ENCODE results near the gene CDH4. TPM values are rescaled to one million over a fixed set of nuclear protein-coding genes. Genes with fewer than 3 reads are reported as not detected.

The CDH4 gene
- total RNA-seq, 1 experiment from 2014 or later, result 3.8 TPM

GRCh38 chr20:61325718-61326117 is 73.7 kb downstream of the CDH4 start:
- no peak for DNase-seq (ENCODE audit: low read depth)

GRCh38 chr20:61328911-61329558 is 77.0 kb downstream of the CDH4 start:
- DNase-seq (ENCODE audit: low read depth), result no peak

GRCh38 chr20:61330441-61330840 is 78.4 kb downstream of the CDH4 start:
- no peak for DNase-seq (ENCODE audit: low read depth)

DNA sequence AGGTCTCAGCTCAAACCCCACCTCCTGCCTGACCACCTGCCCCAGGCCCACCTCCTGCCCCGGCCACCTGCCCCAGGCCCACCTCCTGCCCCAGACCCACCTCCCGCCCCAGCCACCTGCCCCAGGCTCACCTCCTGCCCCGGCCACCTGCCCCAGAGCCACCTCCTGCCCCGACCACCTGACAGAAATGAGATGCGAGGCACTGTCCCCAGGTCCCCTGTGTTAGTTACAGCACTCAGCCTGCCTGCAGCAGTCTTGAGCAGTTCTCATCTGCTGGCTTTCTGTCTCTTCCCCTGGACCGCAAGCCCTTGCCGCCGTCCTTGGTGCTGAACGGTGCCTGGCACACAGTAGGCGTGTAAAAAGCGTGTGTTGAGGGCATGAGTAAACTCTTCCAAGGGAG is 79.5 kb downstream of the CDH4 start:
- no peak for DNase-seq (ENCODE audit: low read depth)

DNA sequence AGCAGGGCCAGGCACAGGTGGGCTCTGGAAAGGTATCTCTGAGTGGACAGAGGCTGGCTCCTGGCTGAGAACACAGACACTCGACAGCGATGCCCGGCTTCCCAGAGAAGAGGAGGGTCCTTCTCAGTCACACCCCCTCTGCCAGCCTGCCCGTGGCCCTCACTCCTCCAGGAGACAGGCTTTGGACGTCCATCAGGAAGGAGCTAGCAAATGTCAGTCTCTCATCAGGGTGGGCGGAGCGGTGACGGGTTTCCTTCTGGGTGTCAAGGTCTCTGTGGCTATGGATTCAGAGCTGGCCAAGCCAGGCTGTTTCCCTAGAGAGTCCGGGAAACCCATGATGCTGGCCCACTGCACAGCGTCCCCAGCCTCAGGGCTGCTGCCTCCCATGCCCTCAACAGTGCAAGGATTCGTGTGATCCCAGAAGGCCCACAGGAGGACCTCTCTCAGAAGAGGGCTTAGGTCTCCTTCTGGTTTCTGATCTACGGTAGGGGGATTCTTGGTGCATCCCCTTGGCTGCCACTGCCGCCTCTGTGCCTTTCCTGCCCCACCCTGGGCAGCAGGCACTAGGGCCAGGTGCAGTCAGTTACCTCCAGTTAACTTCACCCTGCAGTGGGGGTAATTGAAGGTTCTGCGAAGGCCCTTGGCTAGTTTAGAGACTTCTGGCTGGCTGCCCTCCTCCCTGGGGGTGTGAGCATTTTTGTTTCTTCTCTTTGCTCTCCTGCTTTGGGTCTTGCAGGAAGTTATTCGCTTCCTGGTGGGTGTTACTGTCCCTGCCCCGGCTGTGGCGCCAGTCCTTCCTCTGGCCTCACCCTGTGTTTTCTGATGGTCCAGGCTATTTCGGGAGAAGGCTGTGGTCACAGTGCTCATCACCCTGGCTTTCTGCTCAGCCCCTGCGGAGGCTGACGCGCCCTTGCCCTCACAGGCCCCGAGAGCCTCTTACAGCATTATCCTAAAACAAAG is 80.2 kb downstream of the CDH4 start:
- no peak for DNase-seq (ENCODE audit: low read depth)

DNA sequence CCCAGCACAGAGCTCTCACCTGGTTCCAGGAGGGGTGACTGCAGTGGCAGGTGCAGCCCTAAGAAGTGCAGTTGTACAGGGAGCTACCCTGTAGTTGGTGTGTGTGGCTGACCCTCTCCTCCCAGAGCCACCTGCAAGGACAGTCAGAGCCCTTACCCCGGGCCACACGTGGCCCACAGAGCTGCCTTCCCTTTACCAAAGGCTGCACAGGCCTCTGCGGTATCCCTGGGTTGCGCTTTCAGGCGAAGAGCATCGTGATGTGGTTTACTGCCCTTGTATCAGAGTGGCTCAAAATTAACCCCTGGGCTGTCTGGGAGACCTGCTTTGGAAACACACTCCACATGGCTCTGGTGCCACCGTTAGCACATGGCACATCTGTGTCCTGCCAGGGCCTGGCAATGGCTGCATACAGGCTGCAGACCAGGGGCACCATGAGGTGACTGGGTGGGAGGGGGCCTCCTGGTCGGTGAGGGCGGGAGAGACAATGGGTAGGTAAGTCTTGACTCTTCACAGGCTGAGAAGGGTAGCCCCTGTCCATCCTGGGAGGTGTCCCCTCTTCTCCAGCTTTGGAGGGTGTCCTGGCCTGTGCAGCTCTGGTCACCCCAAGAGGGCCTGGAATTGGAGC is 81.5 kb downstream of the CDH4 start:
- no peak for DNase-seq (ENCODE audit: low read depth)

- no peak for DNase-seq (ENCODE audit: low read depth)
These were observed 88.1 kb downstream of the CDH4 start for GRCh38 chr20:61340157-61340556.

DNA sequence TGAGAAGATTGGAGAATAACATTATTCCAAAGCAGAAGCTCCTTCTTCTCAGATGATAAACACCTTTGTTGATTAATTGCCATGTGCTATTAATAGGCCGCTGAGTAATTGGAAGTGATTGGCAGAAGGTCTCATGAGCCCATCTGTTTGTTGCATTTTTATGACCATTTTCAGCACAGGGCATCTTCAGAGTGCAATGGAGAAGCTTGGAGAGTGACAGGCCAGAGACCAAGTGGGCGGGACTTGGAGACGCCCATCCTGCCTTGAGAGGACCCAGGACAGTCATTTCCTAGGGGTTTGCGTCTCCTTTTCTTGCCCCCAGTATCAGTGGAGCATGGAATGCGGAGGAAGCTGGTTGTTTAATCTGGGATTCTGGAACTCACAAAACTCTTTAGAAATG is 89.5 kb downstream of the CDH4 start:
- no peak for DNase-seq (ENCODE audit: low read depth)

GRCh38 chr20:61343934-61344333 is 91.9 kb downstream of the CDH4 start:
- DNase-seq (ENCODE audit: low read depth), result no peak

DNA sequence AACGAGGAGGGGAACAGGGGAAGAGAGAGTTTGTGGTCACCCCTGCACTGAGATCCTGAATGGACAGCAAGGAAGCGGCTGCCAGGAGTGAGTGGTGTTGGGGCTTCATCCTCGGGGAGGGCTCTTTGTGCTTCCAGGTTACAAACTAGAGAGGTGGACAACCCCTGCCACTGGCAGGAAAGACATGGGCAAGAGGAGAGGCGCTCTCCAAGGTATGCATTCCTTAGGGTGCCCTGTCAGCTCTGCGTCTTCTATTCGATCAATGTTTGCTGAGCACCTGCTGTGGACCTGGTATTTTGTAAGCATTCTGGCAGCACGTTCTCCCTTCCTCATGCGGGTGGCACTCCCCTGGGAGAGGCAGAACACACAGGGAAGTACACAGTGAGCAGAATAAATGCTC is 93.6 kb downstream of the CDH4 start:
- DNase-seq (ENCODE audit: low read depth), result no peak

DNA sequence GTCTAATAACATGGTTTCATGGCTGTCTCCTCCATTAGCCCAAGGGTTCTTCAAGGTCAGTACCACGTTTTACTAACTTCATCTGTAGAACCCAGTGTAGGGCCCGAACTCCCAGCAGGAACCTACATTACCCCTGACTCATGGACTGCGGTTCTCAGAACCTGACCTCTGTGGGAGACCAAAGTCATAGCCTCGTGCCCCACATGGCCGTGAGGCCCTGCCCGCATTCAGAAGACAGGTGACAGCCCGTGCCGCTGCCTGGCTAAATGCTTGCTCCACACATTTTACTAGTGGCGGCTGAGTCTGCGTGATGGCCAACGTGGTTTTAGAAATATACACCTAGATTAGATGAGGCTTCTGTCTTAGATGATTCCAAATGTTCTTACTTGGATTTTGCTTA is 94.9 kb downstream of the CDH4 start:
- DNase-seq (ENCODE audit: low read depth), result peak; percentile 67

GRCh38 chr20:61347443-61347842 is 95.4 kb downstream of the CDH4 start:
- peak; percentile 48 for DNase-seq (ENCODE audit: low read depth)

DNA sequence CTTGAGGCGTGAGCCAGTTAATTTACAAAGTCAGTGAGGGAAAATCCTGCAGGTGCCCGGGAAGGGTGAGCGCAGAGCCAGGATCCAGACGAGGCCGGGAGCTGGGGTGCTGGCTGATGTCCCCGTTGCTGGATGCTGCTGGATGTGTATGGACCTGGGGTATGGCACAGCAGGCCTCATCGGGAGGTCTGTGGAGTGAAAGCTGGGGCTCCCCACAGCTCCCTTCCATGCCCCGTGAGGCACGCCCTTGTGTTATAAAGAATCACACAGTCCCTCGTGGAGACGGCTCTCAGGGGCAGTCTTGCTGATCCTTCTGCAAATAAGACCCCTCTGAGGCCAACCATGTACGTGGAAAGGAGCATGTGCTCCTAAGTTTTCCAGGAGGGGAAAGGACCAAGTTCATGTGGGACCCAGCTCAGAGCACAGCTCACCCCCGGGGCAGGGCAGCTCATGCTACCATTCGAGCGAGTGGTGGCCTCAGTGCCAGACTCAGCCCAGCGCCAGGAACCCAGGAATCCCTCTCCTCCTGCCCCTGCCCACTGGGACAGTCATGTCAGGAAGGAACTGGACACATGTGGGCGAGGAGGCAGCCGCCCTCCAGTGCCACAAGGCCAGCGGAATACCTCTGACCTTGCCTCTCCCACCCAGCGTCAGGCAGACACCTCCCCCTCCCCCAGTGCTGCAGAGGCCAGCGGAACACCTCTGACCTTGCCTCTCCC is 97.5 kb downstream of the CDH4 start:
- DNase-seq (ENCODE audit: low read depth), result no peak

DNA sequence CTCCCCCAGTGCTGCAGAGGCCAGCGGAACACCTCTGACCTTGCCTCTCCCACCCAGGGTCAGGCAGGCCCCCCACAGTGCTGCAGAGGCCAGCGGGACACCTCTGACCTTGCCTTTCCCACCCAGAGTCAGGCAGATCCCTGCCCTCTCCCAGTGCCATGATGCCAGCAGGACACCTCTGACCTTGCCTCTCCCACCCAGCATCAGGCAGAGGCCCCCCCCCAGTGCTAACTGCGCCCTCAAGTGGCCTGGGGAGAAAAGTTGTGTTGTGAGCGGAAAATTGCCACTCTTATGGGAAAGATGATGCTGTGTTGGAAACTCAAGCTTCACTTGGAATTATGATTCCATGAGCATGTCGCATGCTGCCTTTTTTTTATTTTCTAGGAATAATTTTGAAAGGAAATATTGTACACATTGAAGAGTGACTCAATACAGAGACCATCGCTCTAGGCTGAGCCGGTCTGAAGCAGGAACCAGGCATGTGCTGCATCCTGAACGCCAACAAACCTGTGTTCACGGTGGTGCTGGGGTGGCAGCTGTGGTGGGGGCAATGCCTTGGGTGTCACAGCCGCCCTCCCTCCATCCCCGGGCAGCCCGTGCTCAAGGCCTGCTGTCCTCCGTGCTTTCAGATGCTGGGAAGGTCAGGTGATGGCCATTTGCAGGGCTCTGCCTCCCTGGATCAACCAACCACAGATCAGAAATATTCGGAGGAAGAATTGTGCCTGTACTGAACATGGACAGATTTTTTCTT is 98.6 kb downstream of the CDH4 start:
- no peak for DNase-seq (ENCODE audit: low read depth)

DNA sequence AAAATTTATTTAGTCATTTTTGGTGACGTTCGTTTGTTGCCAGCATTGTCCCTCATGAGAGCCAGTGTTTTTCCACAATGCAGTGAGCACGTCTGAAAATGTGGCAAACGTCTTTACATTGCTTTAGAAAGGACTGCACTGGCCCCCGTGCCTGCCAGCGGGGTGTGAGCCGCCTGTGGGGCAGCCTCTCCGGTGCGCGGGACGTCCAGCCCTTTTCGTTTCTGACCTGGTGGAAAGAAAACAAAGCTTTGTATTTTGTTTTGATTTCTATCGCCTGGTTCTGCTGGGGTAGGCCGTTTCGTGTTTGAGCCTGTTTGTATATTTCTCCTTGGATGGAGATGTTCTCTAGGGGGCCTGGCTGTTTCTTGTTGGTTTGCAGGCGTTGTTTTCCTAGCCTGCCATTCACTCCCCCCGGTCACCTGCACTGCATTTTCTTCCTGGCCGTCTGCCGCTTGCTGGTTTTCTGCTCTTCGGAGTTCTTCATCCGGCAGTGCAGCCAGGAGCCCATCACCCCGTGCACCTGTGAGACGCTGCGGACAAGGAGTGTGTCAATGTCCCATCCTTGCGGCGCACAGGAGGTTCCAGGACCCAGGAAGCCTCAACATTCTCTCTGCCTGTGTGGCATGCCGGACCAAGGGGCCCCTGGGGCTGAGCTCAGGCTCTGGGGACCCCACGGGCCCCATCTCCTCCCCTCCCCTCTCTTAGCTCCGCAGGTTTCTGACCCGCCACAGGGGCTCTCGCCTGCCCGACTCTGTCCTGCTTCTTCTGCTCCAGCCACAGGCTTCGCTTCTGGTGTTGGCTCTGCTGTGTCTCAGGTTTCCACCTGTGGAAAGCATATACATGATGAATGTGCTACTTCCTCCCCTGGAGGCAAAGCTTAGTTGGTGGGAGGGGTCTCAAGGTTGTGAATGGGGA is 100.5 kb downstream of the CDH4 start:
- no peak for DNase-seq (ENCODE audit: low read depth)

- peak; percentile 84 for DNase-seq (ENCODE audit: low read depth)
These were observed 101.4 kb downstream of the CDH4 start for GRCh38 chr20:61353261-61354000.

- DNase-seq (ENCODE audit: low read depth), result no peak
These were observed 101.9 kb downstream of the CDH4 start for GRCh38 chr20:61354001-61354390.

DNA sequence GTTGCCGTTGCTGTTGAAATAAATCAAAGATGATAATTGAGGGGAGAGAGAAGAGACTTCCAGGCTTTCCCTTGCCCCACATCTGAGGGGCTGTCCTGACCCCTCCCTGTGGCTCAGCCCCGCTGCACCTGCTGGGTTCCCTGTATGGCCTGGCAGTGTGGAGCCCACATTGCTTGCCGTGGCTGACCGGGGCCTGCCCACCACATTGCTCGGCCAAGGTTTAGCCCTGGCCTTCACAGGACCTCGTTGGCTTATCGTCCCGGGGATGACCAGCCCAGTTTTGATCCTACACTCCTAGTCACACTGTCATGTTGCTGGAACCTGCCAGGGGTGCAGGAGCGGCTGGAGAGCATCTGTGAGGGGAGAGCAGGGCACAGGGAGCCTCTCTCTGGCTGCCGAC is 102.4 kb downstream of the CDH4 start:
- no peak for DNase-seq (ENCODE audit: low read depth)

DNA sequence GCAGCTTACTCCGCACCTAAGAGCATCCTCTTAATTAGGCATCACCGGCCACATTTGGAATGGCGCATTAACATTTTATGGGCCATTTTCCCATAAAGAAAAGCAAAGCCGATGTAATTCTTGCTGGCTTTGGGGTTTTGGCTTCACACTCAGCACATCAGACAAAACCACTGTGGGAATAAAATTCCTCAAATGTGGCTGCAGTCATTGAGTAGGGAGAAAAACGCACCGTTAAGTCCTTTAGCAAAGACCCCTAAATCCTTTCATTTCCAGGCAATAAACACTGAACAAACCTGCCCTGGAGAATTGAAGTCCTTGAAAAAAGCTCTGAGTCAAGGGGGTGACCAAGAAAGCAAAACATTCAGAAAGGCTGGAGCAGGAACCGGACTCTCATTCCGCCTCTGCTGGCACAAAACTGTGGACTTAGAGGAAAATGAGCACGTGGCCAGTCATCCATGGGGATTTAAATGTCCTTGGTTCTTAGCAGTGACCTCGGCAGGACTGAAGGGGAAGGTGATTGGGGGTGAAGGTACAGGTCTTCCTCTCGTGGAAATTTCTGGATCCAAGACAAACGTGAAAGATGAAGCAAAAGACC is 102.9 kb downstream of the CDH4 start:
- no peak for DNase-seq (ENCODE audit: low read depth)

Data from Daoy (cell line).